GM12878 (cell line): ENCODE results near the gene MTHFD1. TPM values are rescaled to one million over a fixed set of nuclear protein-coding genes. Genes with fewer than 3 reads are reported as not detected.

Experiments
- ATAC-seq: fragments of 200-7000 bp; cut with Tn5 transposase; 3 replicates; pipeline ENCODE4 v1.9.1; 2020; ENCODE audit warnings: mild to moderate bottlenecking, moderate library complexity
- BruUV-seq: library from RNA; stranded (reverse); fragments of 400-500 nt; replicated peaks from 2 replicates; lab custom pipeline; 2021; lab: Mats Ljungman, UMichigan
- CTCF ChIA-PET: fragments of 300-600 bp; sonication (Branson Sonifier 250); formaldehyde crosslinking; extraction: SDS; loops from one replicate; lab custom pipeline; 2021; ENCODE audit warnings: inconsistent platforms; lab: Yijun Ruan, JAX
- POLR2A ChIA-PET: fragments of 350-600 bp; formaldehyde crosslinking; extraction: SDS; loops from one replicate; lab custom pipeline; 2021; ENCODE audit warnings: inconsistent platforms; lab: Charles Lee
- RAD21 ChIA-PET: fragments of 300-600 bp; sonication (Branson Sonifier 250); formaldehyde crosslinking; loops from one replicate; lab custom pipeline; 2023; ENCODE audit warnings: antibody characterized with exemption; ENCODE audit not compliant: unreplicated experiment; lab: Charles Lee
- SMC1A ChIA-PET: fragments of 300-600 bp; sonication (Branson Sonifier 250); formaldehyde crosslinking; loops from one replicate; lab custom pipeline; 2023; ENCODE audit not compliant: unreplicated experiment, uncharacterized antibody; lab: Charles Lee
- DNase-seq: peaks from one replicate; pipeline ENCODE4 v3.0.0-alpha.2; 2011; ENCODE audit warnings: low read depth, low spot score
- FAIRE-seq: peaks from 3 replicates; lab custom pipeline; 2011; peaks lifted over from hg19 to GRCh38; lab: Jason Lieb, UNC
- H2AFZ ChIP-seq: 2 replicates; pipeline ENCODE4 v1.6.0; 2011; ENCODE audit warnings: low read depth, low read length, control low read depth; ENCODE audit not compliant: control insufficient read depth
- H3K27ac ChIP-seq: 2 replicates; pipeline ENCODE4 v1.5.1; 2011; ENCODE audit warnings: control low read depth; ENCODE audit not compliant: control insufficient read depth, insufficient read depth
- H3K27me3 ChIP-seq, 2 experiments: replicated peaks in 1 of 2; 2 replicates each; pipeline versions ENCODE4 v1.6.0 to v1.6.1; 2011; ENCODE audit warnings: low read length in 1 of 2; ENCODE audit not compliant: control insufficient read depth in 2 of 2, insufficient read depth in 2 of 2
- H3K36me3 ChIP-seq, 2 experiments: 2 replicates each; pipeline ENCODE4 v1.5.1; 2011; ENCODE audit warnings: low read length in 1 of 2; ENCODE audit not compliant: control insufficient read depth in 2 of 2, insufficient read depth in 2 of 2
- H3K4me1 ChIP-seq: 2 replicates; pipeline ENCODE4 v1.6.1; 2011; ENCODE audit warnings: mild to moderate bottlenecking, low read length, moderate library complexity, mixed read lengths; ENCODE audit not compliant: control insufficient read depth, insufficient read depth
- H3K4me2 ChIP-seq: 2 replicates; pipeline ENCODE4 v1.6.0; 2011; ENCODE audit warnings: control low read depth; ENCODE audit not compliant: control insufficient read depth, insufficient read depth
- H3K4me3 ChIP-seq: fragments of 200-600 bp; sonication (generic); 2 replicates; pipeline ENCODE4 v1.5.1; 2016
- H3K79me2 ChIP-seq: 2 replicates; pipeline ENCODE4 v1.6.0; 2011; ENCODE audit warnings: low read length; ENCODE audit not compliant: control insufficient read depth, insufficient read depth
- H3K9ac ChIP-seq: 2 replicates; pipeline ENCODE4 v1.8.0; 2011; ENCODE audit warnings: low read length, control low read depth, mixed read lengths; ENCODE audit not compliant: control insufficient read depth, insufficient read depth
- H3K9me3 ChIP-seq: replicated peaks from 3 replicates; pipeline ENCODE4 v1.5.1; 2011; ENCODE audit warnings: mild to moderate bottlenecking, low read length; ENCODE audit not compliant: control insufficient read depth, insufficient read depth
- H4K20me1 ChIP-seq: 2 replicates; pipeline ENCODE4 v1.6.0; 2011; ENCODE audit not compliant: control insufficient read depth, insufficient read depth
- CBFB ChIP-seq: IDR thresholded peaks from 2 replicates; pipeline ENCODE4 v1.6.1; 2016; ENCODE audit warnings: antibody characterized with exemption, low read depth
- EGR1 ChIP-seq, 2 experiments: IDR thresholded peaks; 1 replicate in 1 of 2; 2 replicates in 1 of 2; pipeline ENCODE4 v1.6.1; 2011 to 2012; ENCODE audit warnings: low read depth in 2 of 2, low read length in 2 of 2, borderline replicate concordance in 1 of 2, mild to moderate bottlenecking in 1 of 2, moderate library complexity in 1 of 2
- GATAD2B ChIP-seq: fragments of 450-650 bp; conservative IDR thresholded peaks from 2 replicates; pipeline ENCODE4 v1.6.1; 2017; ENCODE audit warnings: low read depth, mild to moderate bottlenecking, moderate library complexity
- HDAC6 ChIP-seq: fragments of 200-600 bp; sonication (generic); IDR thresholded peaks from one replicate; pipeline ENCODE4 v1.8.0; 2017; ENCODE audit warnings: antibody characterized with exemption; ENCODE audit not compliant: unreplicated experiment
- LARP7 ChIP-seq: fragments of 450-650 bp; IDR thresholded peaks from 2 replicates; pipeline ENCODE4 v1.6.1; 2017; ENCODE audit warnings: mild to moderate bottlenecking
- MYC ChIP-seq: IDR thresholded peaks from 2 replicates; pipeline ENCODE4 v1.6.1; 2011; ENCODE audit warnings: mild to moderate bottlenecking, low read length, moderate library complexity, inconsistent platforms; ENCODE audit not compliant: insufficient read depth, insufficient replicate concordance, insufficient read length, severe bottlenecking
- NR2C2 ChIP-seq: IDR thresholded peaks from 2 replicates; pipeline ENCODE4 v1.6.1; 2011; ENCODE audit warnings: borderline replicate concordance, low read depth; ENCODE audit not compliant: control insufficient read depth, insufficient read length
- POLR2AphosphoS2 ChIP-seq: IDR thresholded peaks from 2 replicates; pipeline ENCODE4 v1.6.1; 2011; ENCODE audit warnings: low read depth, mild to moderate bottlenecking, low read length, improper control_type of control experiment, moderate library complexity
- RUNX3 ChIP-seq: IDR thresholded peaks from 2 replicates; pipeline ENCODE4 v1.6.1; 2012; ENCODE audit warnings: low read length, inconsistent platforms
- WGBS: methylation state at CpG from one replicate; pipeline ENCODE4 v1.1.6; 2016; ENCODE audit warnings: low lambda C conversion rate; ENCODE audit not compliant: insufficient replicate concordance, insufficient coverage; ENCODE audit errors: missing lambda C conversion rate; 5-methylcytosine and 5-hydroxymethylcytosine counted together
- in situ Hi-C: fragments of 300-500 bp; cut with MboI; formaldehyde crosslinking; loops from 9 replicates; pipeline ENCODE4 v1.14.3; 2018; ENCODE audit warnings: mixed read lengths
- intact Hi-C: fragments of 100-400 bp; cut with micrococcal nuclease; formaldehyde crosslinking; loops from one replicate; pipeline ENCODE4 v1.14.2; 2022; ENCODE audit not compliant: unreplicated experiment
- polyA plus RNA-seq, 11 experiments: library from polyadenylated mRNA; depleted of rRNA in 4 of 11; unstranded in 6 of 11; stranded (reverse) in 5 of 11; fragments of >200 nt; fragmentation: Nextera tagmentation in 4 of 11; fragmentation: Illumina TruSeq in 1 of 11; extraction: Ambion mirVana in 4 of 11; extraction: Trizol in 1 of 11; gene quantifications; 1 replicate in 1 of 11; 2 replicates in 10 of 11; pipeline versions ENCODE4 v1.2.1 to v1.2.3, GENCODE V29; 2011 to 2016; ENCODE audit warnings: inconsistent platforms in 2 of 11, missing spikeins in 2 of 11, low read depth in 1 of 11
- total RNA-seq, 4 experiments: library from RNA; depleted of rRNA in 3 of 4; stranded (reverse); fragments of >200 nt in 3 of 4; fragmentation: Illumina TruSeq in 1 of 4; extraction: Trizol in 1 of 4; gene quantifications; 2 replicates each; pipeline versions ENCODE4 v1.2.1 to v1.2.3, GENCODE V29; 2013 to 2021
- TF ChIP-seq, protein P1 (sequence below): IDR thresholded peaks from 2 replicates; pipeline ENCODE4 v1.6.1; 2011; ENCODE audit warnings: borderline replicate concordance, low read depth, mild to moderate bottlenecking, moderate library complexity, mixed read lengths, low read length; ENCODE audit not compliant: insufficient read depth; ENCODE audit errors: extremely low read length
- TF ChIP-seq, protein P2 (sequence below): fragments of 450-650 bp; conservative IDR thresholded peaks from 2 replicates; pipeline ENCODE4 v1.6.1; 2017; ENCODE audit warnings: mild to moderate bottlenecking, moderate library complexity

MTHFD1 gene
- total and polyA plus RNA-seq, 10 of the 15 experiments (the other 5 are each of a cell fraction or from before 2014, with no cell fraction given) = 99.3 to 310 (median 173) TPM

DNA sequence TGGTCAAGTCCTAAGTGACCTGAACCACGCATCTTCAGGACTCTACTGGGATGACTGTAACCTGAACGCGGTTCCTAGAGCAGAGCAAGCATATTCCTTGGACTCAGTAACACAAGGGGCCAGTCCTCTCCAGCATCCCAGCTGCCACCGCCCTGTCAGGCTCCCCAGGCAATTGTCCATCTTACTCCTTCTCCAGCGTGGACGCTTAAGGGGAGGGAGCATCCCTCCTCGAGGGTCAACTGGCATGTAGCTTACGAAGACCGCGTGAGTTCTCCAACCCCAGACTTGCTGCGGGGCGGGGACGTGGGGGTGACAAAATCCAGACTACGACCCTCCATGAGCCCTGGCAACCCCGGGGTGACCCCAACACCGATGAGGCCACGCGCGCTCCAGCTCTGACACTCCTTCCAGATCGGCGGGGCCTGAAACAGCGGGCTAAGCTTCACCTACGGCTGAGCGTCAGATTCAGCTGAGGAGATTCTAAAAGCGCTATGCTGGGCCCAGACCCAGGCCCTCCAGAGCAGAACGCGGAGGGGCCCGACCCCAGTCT is 846 bp upstream of the MTHFD1 start:
- no peaks in the 10 kb centered on the region; a peak in 2 of 4 replicates for H3K36me3 ChIP-seq
- H3K27ac ChIP-seq = peak overlapping the region; percentile 82
- peak overlapping the region; percentile 95 for H2AFZ ChIP-seq
- 1% methylated on average over 25 of the region's 28 CpGs for WGBS
- H3K9ac ChIP-seq = peak overlapping the region; percentile 100
- BruUV-seq = TSS peak; percentile 93
- H3K9me3 ChIP-seq = no peaks in the 10 kb centered on the region
- no peaks in the 10 kb centered on the region for H4K20me1 ChIP-seq
- RAD21 ChIA-PET = interaction anchor here (0.6 to 2.7 kb wide), 20 partner anchors 9 to 151 kb away, joined by 3 to 12 read pairs (median 4); partner anchors contain the start of gene AKAP5
- H3K4me3 ChIP-seq = peak overlapping the region; percentile 84
- in situ Hi-C loops = no loop called here
- intact Hi-C loops = loop anchor here (5.0 kb wide), 1 partner anchor 50 kb away; no protein-coding TSS in a partner anchor
- TF ChIP-seq EGR1 (IDR thresholded peaks at IDR 0.05; ENCODE audit: borderline replicate concordance in 1 of 2, low read depth in 2 of 2, low read length in 2 of 2) = 0 out of 3 replicates have a peak, but pooled peaks of 1 of the 2 experiments have one; percentile 7
- 0 out of 2 replicates have a peak, but pooled peaks have one; percentile 12 for TF ChIP-seq RUNX3
- TF ChIP-seq, protein P1, sequence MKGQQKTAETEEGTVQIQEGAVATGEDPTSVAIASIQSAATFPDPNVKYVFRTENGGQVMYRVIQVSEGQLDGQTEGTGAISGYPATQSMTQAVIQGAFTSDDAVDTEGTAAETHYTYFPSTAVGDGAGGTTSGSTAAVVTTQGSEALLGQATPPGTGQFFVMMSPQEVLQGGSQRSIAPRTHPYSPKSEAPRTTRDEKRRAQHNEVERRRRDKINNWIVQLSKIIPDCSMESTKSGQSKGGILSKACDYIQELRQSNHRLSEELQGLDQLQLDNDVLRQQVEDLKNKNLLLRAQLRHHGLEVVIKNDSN = no peak
- no peak for TF ChIP-seq CBFB
- TF ChIP-seq, protein P2, sequence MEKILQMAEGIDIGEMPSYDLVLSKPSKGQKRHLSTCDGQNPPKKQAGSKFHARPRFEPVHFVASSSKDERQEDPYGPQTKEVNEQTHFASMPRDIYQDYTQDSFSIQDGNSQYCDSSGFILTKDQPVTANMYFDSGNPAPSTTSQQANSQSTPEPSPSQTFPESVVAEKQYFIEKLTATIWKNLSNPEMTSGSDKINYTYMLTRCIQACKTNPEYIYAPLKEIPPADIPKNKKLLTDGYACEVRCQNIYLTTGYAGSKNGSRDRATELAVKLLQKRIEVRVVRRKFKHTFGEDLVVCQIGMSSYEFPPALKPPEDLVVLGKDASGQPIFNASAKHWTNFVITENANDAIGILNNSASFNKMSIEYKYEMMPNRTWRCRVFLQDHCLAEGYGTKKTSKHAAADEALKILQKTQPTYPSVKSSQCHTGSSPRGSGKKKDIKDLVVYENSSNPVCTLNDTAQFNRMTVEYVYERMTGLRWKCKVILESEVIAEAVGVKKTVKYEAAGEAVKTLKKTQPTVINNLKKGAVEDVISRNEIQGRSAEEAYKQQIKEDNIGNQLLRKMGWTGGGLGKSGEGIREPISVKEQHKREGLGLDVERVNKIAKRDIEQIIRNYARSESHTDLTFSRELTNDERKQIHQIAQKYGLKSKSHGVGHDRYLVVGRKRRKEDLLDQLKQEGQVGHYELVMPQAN = peak; percentile 75; the same call in 1 of the 2 replicates
- TF ChIP-seq HDAC6 = peak; percentile 16
- TF ChIP-seq POLR2AphosphoS2 = peak; percentile 6; the same call in 1 of the 2 replicates
- TF ChIP-seq GATAD2B = peak; percentile 47; the same call in 1 of the 2 replicates
- peak; percentile 79 for TF ChIP-seq MYC
- peak; percentile 54; the same call in 1 of the 2 replicates for TF ChIP-seq LARP7
- TF ChIP-seq NR2C2 = no peak
- TF ChIP-seq, all 136 proteins: peak for 8
- Histone ChIP-seq H3K4me1 (peaks cover 6% of the 10 kb centered on the region), H3K79me2 (peaks cover 60% of the 10 kb centered on the region), H3K27me3 (no peaks in the 10 kb centered on the region), H3K4me2 (peak overlapping the region; percentile 93)
- no peak for FAIRE-seq
- POLR2A ChIA-PET = interaction anchor here (0.5 to 3.1 kb wide), 22 partner anchors 11 to 745 kb away, joined by 3 to 20 read pairs (median 5); partner anchors contain the start of genes WDR89 and ZBTB1
- CTCF ChIA-PET = interaction anchor here (0.6 to 4.1 kb wide), 15 partner anchors 8 to 249 kb away, joined by 3 to 33 read pairs (median 4); no protein-coding TSS in a partner anchor
- peak; percentile 56 for ATAC-seq
- SMC1A ChIA-PET = interaction anchor here (0.6 to 4.4 kb wide), 12 partner anchors 11 to 549 kb away, joined by 3 to 21 read pairs (median 6); no protein-coding TSS in a partner anchor
- DNase-seq = no peak
